Activated CD4-positive, CD25-positive, alpha-beta regulatory T cell treated with anti-CD3 and anti-CD28 coated beads, Interleukin-2, amount 50 U/mL, for 24 hours (primary cell): ENCODE results near the gene TSC2.

Experiments used
- ATAC-seq, 2 donors: fragments of 150-1000 bp; cut with Tn5 transposase; one replicate each; pipeline ENCODE4 v1.10.0; 2021; ENCODE audit warnings: mild to moderate bottlenecking in 1 of 2, moderate library complexity in 1 of 2

Gene TSC2

DNA sequence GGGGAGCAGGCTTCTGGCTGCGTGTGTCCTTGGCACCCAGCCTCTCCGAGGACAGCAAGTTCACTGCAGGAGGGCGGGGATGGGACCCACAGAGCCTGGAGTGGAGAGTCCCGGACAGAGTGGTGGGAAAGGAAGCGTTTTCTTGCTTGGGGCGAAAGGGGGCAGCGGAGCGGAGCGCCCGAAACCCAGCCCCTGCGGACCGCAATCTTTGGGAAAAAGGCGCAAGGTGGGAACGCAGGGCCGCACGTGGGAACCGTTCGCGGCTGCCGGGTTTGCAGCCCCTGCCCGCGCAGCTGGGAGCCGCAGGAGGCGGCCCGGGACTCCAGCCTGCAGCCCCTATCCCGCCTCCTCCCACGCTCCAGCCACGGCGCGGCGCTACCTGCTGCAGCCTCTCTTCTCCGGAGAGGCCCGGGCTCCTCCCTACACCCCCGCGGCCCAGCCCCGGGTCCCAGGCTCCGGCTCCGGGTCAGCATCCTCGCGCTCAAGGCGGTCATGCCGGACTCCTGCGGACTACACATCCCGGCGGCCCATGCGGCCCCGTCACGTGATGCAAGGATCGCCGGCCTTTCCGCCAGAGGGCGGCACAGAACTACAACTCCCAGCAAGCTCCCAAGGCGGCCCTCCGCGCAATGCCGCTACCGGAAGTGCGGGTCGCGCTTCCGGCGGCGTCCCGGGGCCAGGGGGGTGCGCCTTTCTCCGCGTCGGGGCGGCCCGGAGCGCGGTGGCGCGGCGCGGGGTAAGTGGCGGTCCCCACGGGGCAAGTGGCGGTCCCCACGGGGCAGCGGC lies at the start of gene TSC2, which contains the start of gene NTHL1:
Gene TSC2 (plus strand): TSS at position 656 of the 786 bp plus-strand sequence. CDS start 631 bp downstream, outside the sequence.
Gene NTHL1 (minus strand): TSS at position 505 of the 786 bp plus-strand sequence. CDS start 11 bp downstream, at position 494.
- peak; percentile 98 to 99 for ATAC-seq

DNA sequence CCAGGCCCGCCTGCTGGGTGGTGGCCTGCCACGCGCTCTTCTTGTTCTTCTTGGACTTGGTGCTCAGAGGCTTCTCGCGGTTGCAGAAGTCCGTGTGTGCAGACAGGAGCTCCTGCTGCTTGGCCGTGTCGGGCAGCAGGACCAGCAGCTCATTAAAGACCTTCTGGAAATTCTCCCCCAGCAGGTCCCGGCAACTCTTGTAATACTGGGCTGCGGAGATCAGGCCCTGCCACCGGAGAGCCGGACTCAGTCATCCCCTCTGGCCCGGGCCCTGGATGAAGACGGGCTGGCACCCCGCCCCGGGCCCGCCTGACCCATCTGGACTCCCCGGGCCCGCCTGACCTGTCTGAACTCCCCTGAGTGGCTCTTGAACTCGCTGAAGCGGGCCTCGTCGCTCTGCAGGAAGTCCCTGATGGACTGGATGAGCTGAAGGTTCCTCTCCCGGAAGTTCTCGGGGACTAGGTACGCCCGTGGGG lies 49.4 kb upstream of the TSC2 start:
- no peak for ATAC-seq

DNA sequence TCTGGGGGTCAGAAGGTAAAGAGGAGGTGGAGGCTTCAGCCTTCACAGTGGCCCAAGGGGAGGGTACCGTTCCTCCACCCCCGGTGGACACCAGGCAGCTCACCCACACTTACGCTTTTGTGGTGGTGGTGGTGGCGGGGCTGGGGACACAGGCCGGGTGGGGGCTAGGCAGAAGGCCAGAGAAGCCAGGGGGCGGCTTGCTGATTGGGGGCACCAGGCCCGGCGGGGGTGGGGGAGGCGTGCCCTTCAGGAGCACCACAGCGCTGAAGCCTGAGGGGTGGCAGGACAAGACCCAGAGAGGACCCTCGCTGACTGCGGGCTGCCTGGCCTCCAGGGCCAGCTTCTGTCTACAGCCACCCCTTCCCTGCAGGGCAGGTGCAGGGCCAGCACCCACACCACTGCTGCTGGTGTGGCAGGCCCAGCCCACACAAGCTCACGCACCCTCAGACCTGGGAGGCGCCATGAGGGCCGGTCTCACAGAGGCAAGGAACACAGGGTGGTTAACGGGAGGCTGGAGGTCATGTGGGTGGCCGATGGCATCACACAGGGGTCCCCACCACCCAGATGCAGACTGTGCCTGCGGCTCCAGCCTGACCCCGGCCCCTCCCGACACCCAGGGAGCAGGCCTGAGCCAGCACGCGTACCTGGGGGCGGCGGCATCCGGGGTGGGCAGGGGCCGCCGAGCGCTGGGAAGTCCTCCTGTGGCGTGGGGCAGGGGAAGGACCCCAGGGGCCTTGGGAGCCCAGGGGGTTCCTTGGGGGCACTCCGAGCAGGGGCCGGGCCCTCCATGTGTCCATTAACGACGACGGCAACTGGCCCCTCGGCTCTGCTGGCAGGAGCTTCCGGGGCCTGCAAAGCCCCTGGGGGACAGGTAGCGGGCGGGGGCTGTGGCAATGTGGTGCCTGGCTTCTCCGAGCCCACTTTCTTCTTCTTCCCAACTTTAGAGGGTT lies 48.7 kb upstream of the TSC2 start:
- ATAC-seq: no peak

GRCh38 chr16:1999866-2000514 lies 47.8 kb upstream of the TSC2 start:
- no peak for ATAC-seq

DNA sequence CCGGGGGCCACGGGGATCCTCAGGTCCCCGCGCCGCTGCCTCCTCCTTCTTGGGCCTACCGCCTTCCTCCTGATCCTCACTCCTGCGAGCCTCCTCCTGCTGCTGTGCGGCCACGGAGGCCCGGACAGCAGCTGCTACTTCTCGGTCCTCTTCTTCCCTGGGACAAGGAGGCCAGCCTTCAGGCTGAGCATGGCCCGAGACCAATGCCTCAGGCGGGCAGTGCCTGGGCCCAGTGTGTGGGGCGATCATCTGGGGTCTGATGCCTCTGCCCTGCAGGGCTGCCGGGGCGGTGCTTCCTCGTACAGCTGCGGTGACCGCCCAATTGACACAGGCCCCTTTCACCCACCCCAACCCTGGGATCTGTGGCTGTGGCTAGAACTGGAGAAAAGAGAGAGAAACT lies 46.8 kb upstream of the TSC2 start:
- ATAC-seq: no peak

DNA sequence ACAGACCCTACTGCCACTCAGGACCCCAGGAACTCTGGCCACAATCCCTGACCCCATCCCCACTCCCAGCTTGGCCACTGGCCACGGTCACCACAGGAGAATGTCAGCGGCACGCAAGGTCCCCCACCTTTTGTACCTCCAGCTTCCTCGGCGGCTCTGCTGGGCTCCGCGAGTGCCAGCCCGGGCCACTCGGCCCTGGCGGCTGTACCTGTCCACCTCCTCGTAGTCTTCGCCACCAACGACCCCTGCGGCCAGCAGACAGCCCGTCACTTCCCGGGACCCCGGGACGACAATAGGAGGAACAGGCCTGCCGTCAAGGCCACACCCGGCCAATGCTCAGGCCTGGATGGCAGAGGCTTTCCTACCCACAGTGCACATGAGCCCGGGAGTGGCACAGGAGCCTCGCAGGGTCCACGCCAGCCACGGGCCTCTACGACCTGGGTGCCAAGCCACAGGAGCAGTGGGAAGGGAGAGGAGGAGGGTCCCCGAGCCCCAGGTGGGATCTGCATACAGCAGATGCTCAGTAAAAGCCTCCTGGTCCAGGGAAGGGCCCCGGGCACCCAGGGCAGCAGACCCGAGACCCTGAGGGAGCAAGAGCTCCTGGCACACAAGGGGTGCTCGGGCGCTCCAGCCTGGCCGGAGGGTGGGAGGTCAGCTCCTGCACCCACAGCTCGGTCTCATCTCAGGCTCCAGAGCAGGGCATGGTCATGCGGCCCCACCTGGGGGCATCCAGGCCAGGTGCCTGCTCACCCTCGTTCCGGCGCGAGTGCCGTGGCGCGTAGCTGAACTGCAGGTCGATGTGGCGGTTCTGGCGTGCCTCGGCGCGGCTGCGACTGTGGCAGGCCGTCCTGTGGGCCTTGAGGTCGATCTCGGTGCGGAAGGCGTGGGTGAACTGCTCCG lies 46.1 kb upstream of the TSC2 start:
- no peak for ATAC-seq

- ATAC-seq: no peak
Measured at GRCh38 chr16:2002406-2003230, 45.2 kb upstream of the TSC2 start.

DNA sequence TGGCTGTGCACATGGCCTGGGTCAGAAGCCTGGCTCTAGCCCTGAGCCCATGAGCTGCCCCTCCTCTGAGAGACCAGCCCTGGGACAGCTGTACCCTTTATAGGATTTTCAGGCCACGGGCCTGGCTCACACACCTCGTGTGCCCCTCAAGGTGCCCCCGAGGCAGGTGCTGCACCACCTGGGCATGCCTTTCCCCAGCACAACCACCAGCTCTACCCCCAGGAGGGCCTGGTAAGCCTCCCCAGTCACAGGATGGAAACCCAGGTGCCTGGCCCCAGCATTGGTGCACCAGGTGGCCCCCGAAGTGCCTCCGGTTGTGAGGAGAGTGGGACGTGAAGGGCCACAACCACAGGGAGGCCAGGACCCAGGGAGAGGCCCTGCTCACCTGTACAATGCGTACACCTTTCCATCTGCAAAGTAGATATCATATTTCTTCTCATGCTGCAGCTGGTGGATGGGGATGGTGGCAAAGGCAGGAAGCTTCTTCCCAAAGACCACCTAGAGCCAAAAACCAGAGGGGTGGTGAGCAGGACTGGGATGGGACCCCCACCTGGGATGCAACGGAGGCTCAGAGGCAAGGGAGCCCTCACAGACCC lies 44.5 kb upstream of the TSC2 start:
- no peak for ATAC-seq

GRCh38 chr16:2003827-2004641 lies 43.8 kb upstream of the TSC2 start:
- ATAC-seq: peak; percentile 92 to 94

DNA sequence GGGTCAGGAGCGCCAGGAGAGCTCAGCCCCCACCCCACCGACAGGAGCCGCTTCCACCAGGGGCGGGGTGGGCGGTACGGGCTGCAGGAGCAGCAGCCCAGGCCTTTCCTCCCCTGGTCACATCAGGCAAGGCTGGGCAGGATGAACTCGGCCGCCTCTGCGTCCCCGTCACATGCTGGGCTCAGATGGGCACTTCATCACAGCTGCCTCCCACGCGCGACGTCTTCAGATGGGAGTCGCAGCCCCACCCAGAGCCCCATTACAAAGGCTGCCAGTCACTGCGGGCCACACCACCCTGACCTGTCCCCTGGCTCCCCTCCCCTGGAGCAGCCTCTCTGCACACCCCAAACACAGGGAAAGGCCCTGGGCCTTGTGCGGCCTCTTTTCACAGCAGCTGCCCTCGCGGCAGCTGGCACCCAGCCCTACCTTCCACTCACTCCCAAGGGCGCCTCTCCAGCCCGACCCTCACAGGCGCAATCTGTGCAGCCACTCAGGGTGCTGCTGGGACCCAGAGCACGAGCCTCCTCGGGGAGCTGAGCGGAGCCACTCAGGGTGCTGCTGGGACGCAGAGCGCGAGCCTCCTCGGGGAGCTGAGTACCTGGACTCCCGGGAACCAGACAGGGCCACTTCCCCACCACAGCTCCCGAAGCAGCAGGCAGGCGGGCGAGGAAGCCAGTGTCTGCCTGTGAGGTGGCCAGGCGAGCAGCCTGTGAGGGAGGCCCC lies 42.8 kb upstream of the TSC2 start:
- ATAC-seq: no peak

- no peak for ATAC-seq
Measured at GRCh38 chr16:2005646-2006045, 42.1 kb upstream of the TSC2 start.

DNA sequence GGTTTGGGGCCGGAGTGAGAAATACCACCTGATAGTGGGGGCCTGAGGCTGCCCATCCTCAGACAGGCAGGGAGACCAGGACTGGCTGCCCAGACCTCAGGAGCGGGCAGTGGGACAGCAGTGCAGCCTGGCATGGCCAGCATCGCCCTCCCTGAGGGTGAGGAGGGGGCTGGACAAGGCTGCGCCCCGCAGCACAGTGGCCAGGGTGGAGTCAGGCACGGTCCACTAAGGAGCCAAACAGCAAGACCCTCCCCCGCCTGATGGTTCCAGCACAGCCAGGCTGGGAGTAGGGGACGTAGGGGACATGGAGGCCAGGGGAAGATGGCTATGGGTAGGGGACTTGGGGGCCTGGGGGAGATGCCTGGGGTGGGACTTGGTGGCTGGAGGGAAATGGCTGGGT lies 41.5 kb upstream of the TSC2 start:
- ATAC-seq: no peak

- ATAC-seq: no peak
Measured at GRCh38 chr16:2007081-2007836, 40.5 kb upstream of the TSC2 start.

DNA sequence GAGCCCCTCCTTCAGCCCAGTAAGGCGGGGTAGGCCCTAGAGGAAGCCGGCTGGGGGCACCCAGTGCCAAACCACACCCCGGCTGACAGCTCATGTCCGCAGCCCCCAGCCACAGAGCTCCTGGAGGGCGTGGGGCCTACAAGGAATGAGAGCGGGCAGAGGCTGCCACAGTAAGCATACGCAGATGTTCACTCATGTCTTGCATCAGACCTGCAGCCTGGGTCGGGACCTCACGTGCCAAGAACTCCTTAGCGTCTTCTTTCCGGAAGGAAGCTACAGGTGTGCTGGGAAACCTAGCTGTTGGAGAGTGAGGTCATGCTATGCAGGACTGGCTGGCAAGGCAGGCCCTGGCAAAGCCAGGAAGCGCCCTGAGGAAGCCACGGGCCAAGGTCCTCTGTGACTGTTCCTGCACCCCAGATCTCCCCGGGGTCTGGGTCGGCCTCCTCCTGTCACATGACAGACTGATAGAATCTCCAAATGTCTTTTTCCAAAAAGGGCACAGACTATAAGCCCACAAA lies 39.7 kb upstream of the TSC2 start:
- ATAC-seq: no peak

- ATAC-seq: no peak
Measured at GRCh38 chr16:2008631-2009163, 39.1 kb upstream of the TSC2 start.

DNA sequence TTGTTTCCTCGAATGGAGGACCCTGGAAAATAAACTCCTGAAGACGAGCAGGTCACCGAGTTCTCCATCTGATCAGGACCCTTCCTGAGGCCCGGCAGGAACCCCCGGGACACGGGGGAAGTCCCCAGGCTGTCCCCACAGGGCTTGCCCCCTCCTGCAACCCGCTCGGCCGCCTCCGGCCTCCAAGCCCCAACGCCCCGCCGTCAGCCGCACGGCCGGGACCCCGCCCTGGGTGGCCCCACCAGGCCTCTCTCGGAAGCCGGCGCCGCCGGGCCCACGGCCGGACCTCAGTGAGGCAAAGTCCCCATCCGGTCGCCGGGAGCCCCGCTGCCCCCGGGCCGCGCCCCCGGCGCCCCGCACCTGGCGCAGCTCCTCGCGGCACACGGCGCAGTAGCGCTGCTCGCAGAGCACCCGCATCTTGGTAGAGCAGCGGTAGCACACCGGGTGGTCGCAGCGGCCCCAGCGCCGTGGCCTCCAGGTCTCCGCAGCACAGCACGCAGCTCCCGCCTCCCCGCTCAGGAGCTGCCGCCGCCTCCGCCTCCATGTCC lies 38.5 kb upstream of the TSC2 start:
- peak; percentile 31 to 50 for ATAC-seq
